CD14-positive monocyte (primary cell): Measurements from ENCODE around the gene CDK5. TPM values are rescaled to one million over a fixed set of nuclear protein-coding genes. Genes with fewer than 3 reads are reported as not detected.

Experiments used
- DNase-seq, 3 donors: peaks; one replicate each; pipeline ENCODE4 v3.0.0-alpha.2; 2011 to 2022
- H2AFZ ChIP-seq: 2 replicates; pipeline ENCODE4 v1.6.0; 2012; ENCODE audit warnings: mild to moderate bottlenecking, low read depth, low read length, inconsistent platforms; ENCODE audit not compliant: insufficient read depth, poor library complexity, severe bottlenecking
- H3K27ac ChIP-seq, 2 donors: 1 replicate in 1 of 2; 2 replicates in 1 of 2; pipeline ENCODE4 v1.5.1; 2012 to 2013; ENCODE audit warnings: low read length in 2 of 2, control low read depth in 1 of 2, inconsistent platforms in 1 of 2, low read depth in 1 of 2, mild to moderate bottlenecking in 1 of 2
- H3K27me3 ChIP-seq, 2 donors: one replicate each; pipeline versions ENCODE4 v1.6.0 to v1.6.1; 2011 to 2013; ENCODE audit warnings: low read length in 2 of 2; ENCODE audit not compliant: control insufficient read depth in 2 of 2, insufficient read depth in 2 of 2
- H3K36me3 ChIP-seq, 2 donors: replicated peaks in 1 of 2; 1 replicate in 1 of 2; 2 replicates in 1 of 2; pipeline versions ENCODE4 v1.5.1 to v1.6.1; 2012 to 2013; ENCODE audit warnings: low read length in 2 of 2, control low read depth in 1 of 2, inconsistent platforms in 1 of 2, mild to moderate bottlenecking in 1 of 2; ENCODE audit not compliant: insufficient read depth in 2 of 2, control insufficient read depth in 1 of 2
- H3K4me1 ChIP-seq, 2 donors: 1 replicate in 1 of 2; 2 replicates in 1 of 2; pipeline versions ENCODE4 v1.5.1 to v1.6.1; 2012 to 2013; ENCODE audit warnings: low read length in 2 of 2, control low read depth in 1 of 2, inconsistent platforms in 1 of 2, mild to moderate bottlenecking in 1 of 2, moderate library complexity in 1 of 2; ENCODE audit not compliant: insufficient read depth in 2 of 2, control insufficient read depth in 1 of 2
- H3K4me2 ChIP-seq: replicated peaks from 2 replicates; pipeline ENCODE3; 2012; ENCODE audit warnings: low read length, moderate library complexity, mild to moderate bottlenecking; ENCODE audit not compliant: poor library complexity, severe bottlenecking; ENCODE audit errors: extremely low read depth
- H3K4me3 ChIP-seq, 3 experiments: fragments of 200-600 bp in 1 of 3; sonication (generic) in 1 of 3; replicated peaks in 1 of 3; 1 replicate in 2 of 3; 2 replicates in 1 of 3; pipeline ENCODE4 v1.5.1; 2011 to 2013; ENCODE audit warnings: low read length in 3 of 3, mild to moderate bottlenecking in 3 of 3, control low read depth in 2 of 3, low read depth in 2 of 3, inconsistent platforms in 1 of 3, moderate library complexity in 1 of 3
- H3K79me2 ChIP-seq: 2 replicates; pipeline ENCODE4 v1.6.0; 2012; ENCODE audit warnings: mild to moderate bottlenecking, control low read depth, inconsistent platforms, low read length, moderate library complexity; ENCODE audit not compliant: insufficient read depth
- H3K9ac ChIP-seq: 2 replicates; pipeline ENCODE4 v1.6.0; 2017; ENCODE audit warnings: low read length, mild to moderate bottlenecking; ENCODE audit not compliant: insufficient read depth, poor library complexity, severe bottlenecking
- H3K9me3 ChIP-seq, 2 donors: replicated peaks in 1 of 2; 1 replicate in 1 of 2; 2 replicates in 1 of 2; pipeline versions ENCODE4 v1.5.1 to v1.6.1; 2012 to 2013; ENCODE audit warnings: low read length in 2 of 2, control low read depth in 1 of 2; ENCODE audit not compliant: control insufficient read depth in 1 of 2, insufficient read depth in 1 of 2
- H4K20me1 ChIP-seq: 2 replicates; pipeline ENCODE4 v1.6.0; 2012; ENCODE audit warnings: mild to moderate bottlenecking, low read length, control low read depth, moderate library complexity; ENCODE audit not compliant: insufficient read depth
- H3K27ac Mint-ChIP-seq, 7 donors: one replicate each; pipeline ENCODE4 v1.8.0; 2020; ENCODE audit warnings: mild to moderate bottlenecking in 7 of 7, mixed read lengths in 7 of 7, moderate library complexity in 6 of 7, inconsistent platforms in 2 of 7
- H3K27me3 Mint-ChIP-seq, 3 donors: one replicate each; pipeline ENCODE4 v1.8.0; 2021 to 2022; ENCODE audit warnings: low read depth in 3 of 3, mild to moderate bottlenecking in 3 of 3, mixed read lengths in 3 of 3, moderate library complexity in 3 of 3, inconsistent platforms in 1 of 3
- H3K36me3 Mint-ChIP-seq, 2 donors: one replicate each; pipeline ENCODE4 v1.8.0; 2020; ENCODE audit warnings: mixed read lengths in 2 of 2, inconsistent platforms in 1 of 2, mild to moderate bottlenecking in 1 of 2
- H3K4me1 Mint-ChIP-seq: one replicate; pipeline ENCODE4 v1.8.0; 2020; ENCODE audit warnings: mild to moderate bottlenecking, mixed read lengths
- H3K4me3 Mint-ChIP-seq, 2 donors: one replicate each; pipeline ENCODE4 v1.8.0; 2020; ENCODE audit warnings: mild to moderate bottlenecking in 2 of 2, mixed read lengths in 2 of 2, moderate library complexity in 1 of 2
- H3K9me3 Mint-ChIP-seq, 7 donors: one replicate each; pipeline ENCODE4 v1.8.0; 2020 to 2022; ENCODE audit warnings: mixed read lengths in 7 of 7, mild to moderate bottlenecking in 6 of 7, moderate library complexity in 6 of 7, inconsistent platforms in 2 of 7
- WGBS: methylation state at CpG from one replicate; pipeline ENCODE4 v1.1.5; 2013; ENCODE audit warnings: missing lambda C conversion rate; ENCODE audit not compliant: insufficient coverage; 5-methylcytosine and 5-hydroxymethylcytosine counted together
- intact Hi-C, 2 donors: fragments of 100-400 bp; cut with micrococcal nuclease; formaldehyde crosslinking; loops; one replicate each; pipeline versions ENCODE4 v1.15.0 to v1.15.1; 2023
- polyA plus RNA-seq, 3 donors: library from polyadenylated mRNA; depleted of rRNA in 1 of 3; unstranded in 2 of 3; stranded (reverse) in 1 of 3; fragments of 300-500 nt in 2 of 3; fragments of >200 nt in 1 of 3; fragmentation: Illumina TruSeq in 2 of 3; gene quantifications; 1 replicate in 2 of 3; 2 replicates in 1 of 3; pipeline ENCODE4 v1.2.3, GENCODE V29; 2012 to 2021
- TF ChIP-seq, protein P1 (sequence below): fragments of 200-600 bp; IDR thresholded peaks from one replicate; pipeline ENCODE4 v1.8.0; 2022; ENCODE audit warnings: antibody characterized with exemption, mild to moderate bottlenecking

CDK5 gene
- polyA plus RNA-seq, 3 donors, result 14.9 to 31.2 (median 24.9) TPM

- Mint-ChIP-seq H3K9me3 (peaks cover 0 to 10% (median 5%) of the 10 kb centered on the region in 7 donors), H3K4me1 (peaks cover 17% of the 10 kb centered on the region), H3K36me3 (peaks cover under 1 to 3% of the 10 kb centered on the region in 2 donors), H3K4me3 (no peak overlapping the region), H3K27ac (no peak overlapping the region), H3K27me3 (peaks cover 41 to 64% (median 43%) of the 10 kb centered on the region in 3 donors)
- Histone ChIP-seq H3K79me2 (no peaks in the 10 kb centered on the region), H3K4me1 (peaks cover 14 to 19% of the 10 kb centered on the region in 2 donors), H3K27me3 (peaks cover 22 to 36% of the 10 kb centered on the region in 2 donors), H3K9ac (no peak overlapping the region), H4K20me1 (no peaks in the 10 kb centered on the region), H3K4me3 (no peak overlapping the region), H3K36me3 (no peaks in the 10 kb centered on the region), H2AFZ (no peak overlapping the region), H3K9me3 (peaks cover 0 to 6% of the 10 kb centered on the region in 2 donors), H3K27ac (no peak overlapping the region), H3K4me2 (no peak overlapping the region)
- intact Hi-C loops, result no loop called here
- DNase-seq, result no peak
- TF ChIP-seq, protein P1, sequence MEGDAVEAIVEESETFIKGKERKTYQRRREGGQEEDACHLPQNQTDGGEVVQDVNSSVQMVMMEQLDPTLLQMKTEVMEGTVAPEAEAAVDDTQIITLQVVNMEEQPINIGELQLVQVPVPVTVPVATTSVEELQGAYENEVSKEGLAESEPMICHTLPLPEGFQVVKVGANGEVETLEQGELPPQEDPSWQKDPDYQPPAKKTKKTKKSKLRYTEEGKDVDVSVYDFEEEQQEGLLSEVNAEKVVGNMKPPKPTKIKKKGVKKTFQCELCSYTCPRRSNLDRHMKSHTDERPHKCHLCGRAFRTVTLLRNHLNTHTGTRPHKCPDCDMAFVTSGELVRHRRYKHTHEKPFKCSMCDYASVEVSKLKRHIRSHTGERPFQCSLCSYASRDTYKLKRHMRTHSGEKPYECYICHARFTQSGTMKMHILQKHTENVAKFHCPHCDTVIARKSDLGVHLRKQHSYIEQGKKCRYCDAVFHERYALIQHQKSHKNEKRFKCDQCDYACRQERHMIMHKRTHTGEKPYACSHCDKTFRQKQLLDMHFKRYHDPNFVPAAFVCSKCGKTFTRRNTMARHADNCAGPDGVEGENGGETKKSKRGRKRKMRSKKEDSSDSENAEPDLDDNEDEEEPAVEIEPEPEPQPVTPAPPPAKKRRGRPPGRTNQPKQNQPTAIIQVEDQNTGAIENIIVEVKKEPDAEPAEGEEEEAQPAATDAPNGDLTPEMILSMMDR, result no peak
- WGBS, result 80% methylated on average over 7 of the region's 10 CpGs
These were observed 34.5 kb downstream of the CDK5 start for GRCh38 chr7:151023232-151023631.

DNA sequence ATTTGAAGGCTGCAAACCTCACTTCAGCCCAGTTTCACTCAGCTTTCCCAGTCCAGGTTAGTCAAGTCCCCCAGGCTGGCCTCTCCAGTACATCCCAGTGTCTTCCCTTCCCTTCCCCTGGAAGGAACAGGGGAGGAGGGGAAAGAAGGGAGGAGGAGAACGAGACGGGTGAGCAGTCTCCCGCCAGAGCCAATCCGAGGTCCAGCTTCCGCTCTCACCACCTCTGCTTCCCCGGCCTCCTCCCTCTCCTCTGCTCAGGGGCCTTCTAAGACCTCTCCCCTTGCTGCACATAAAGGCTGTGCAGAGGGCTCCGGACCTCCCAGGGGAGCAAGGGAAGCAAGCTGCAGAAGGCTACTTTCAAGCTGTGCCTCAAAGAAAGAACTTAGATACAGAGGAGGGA is 37.5 kb downstream of the CDK5 start:
- Histone ChIP-seq H3K27me3 (peaks cover 23 to 46% of the 10 kb centered on the region in 2 donors), H2AFZ (no peak overlapping the region), H3K9me3 (peaks cover 0 to 6% of the 10 kb centered on the region in 2 donors), H3K36me3 (no peaks in the 10 kb centered on the region), H3K4me1 (peaks cover 12 to 21% of the 10 kb centered on the region in 2 donors), H3K4me2 (no peak overlapping the region), H3K9ac (no peak overlapping the region), H3K27ac (no peak overlapping the region), H3K79me2 (no peaks in the 10 kb centered on the region), H3K4me3 (no peak overlapping the region), H4K20me1 (no peaks in the 10 kb centered on the region)
- H3K4me1 Mint-ChIP-seq, result peaks cover 20% of the 10 kb centered on the region
- peaks cover 53 to 82% (median 55%) of the 10 kb centered on the region in 3 donors for H3K27me3 Mint-ChIP-seq
- TF ChIP-seq, protein P1, result no peak
- WGBS, result no CpG with 5 or more reads among the region's 7 CpGs
- no peak for DNase-seq
- H3K9me3 Mint-ChIP-seq, result peaks cover 0 to 16% (median 5%) of the 10 kb centered on the region in 7 donors
- peaks cover 1 to 3% of the 10 kb centered on the region in 2 donors for H3K36me3 Mint-ChIP-seq
- H3K4me3 Mint-ChIP-seq, result peak overlapping the region in 1 of 2 donors; percentile 74
- no peak overlapping the region for H3K27ac Mint-ChIP-seq
- intact Hi-C loops, result no loop called here
